GM18907 (cell line): Measurements from ENCODE around the gene TTC31.
"Not testable (repeated sequence)": the region's sequence is repeated elsewhere in the genome, so short reads cannot be mapped to it uniquely, and the experiment has no call there.

Experiments
- ATAC-seq: cut with Tn5 transposase; IDR thresholded peaks from one replicate; pipeline ENCODE4 v1.9.1; 2021; ENCODE audit warnings: mild to moderate bottlenecking, moderate library complexity; ENCODE audit not compliant: unreplicated experiment

TTC31 gene

GRCh38 chr2:74482801-74483674 lies at the start of gene TTC31, which contains the start of gene CCDC142:
TTC31 (plus strand) TSS chr2:74483081; CDS start chr2:74483096, 15 bp downstream.
CCDC142 (minus strand) TSS chr2:74482998; CDS start chr2:74482837, 161 bp downstream.
- peak; percentile 92 for ATAC-seq

- ATAC-seq: no peak
Observed at GRCh38 chr2:74436111-74436805, 46.6 kb upstream of the TTC31 start.

- ATAC-seq: no peak
Observed at GRCh38 chr2:74436848-74437695, 45.8 kb upstream of the TTC31 start.

- no peak for ATAC-seq
Observed at GRCh38 chr2:74438248-74438647, 44.6 kb upstream of the TTC31 start.

- ATAC-seq: no peak
Observed at GRCh38 chr2:74439373-74439772, 43.5 kb upstream of the TTC31 start.

GRCh38 chr2:74439803-74440377 lies 43.0 kb upstream of the TTC31 start:
- peak; percentile 2 for ATAC-seq

GRCh38 chr2:74440378-74441169 lies 42.3 kb upstream of the TTC31 start:
- ATAC-seq: peak; percentile 83

GRCh38 chr2:74441170-74441689 lies 41.7 kb upstream of the TTC31 start:
- ATAC-seq: no peak

GRCh38 chr2:74441690-74442482 lies 41.0 kb upstream of the TTC31 start, which contains the start of gene RTKN:
RTKN (minus strand) TSS chr2:74441937; CDS start chr2:74441816, 121 bp downstream.
- ATAC-seq: peak; percentile 50

GRCh38 chr2:74442483-74443297 lies 40.2 kb upstream of the TTC31 start:
- not testable (repeated sequence) for ATAC-seq

- ATAC-seq: no peak
Observed at GRCh38 chr2:74444498-74445318, 38.2 kb upstream of the TTC31 start.

GRCh38 chr2:74447230-74447999 lies 35.5 kb upstream of the TTC31 start:
- no peak for ATAC-seq

- ATAC-seq: no peak
Observed at GRCh38 chr2:74448771-74449170, 34.1 kb upstream of the TTC31 start.

GRCh38 chr2:74450570-74451190 lies 32.2 kb upstream of the TTC31 start:
- ATAC-seq: no peak

- peak; percentile 47 for ATAC-seq
Observed at GRCh38 chr2:74454654-74455511, 28.0 kb upstream of the TTC31 start, which contains the start of gene INO80B. INO80B (plus strand) TSS chr2:74455087; CDS start chr2:74455117, 30 bp downstream.
